Panc1 (cell line): Measurements from ENCODE around the gene YIF1A.

Experiments used
- CTCF ChIP-seq: fragments of 450-650 bp; IDR thresholded peaks from 2 replicates; pipeline ENCODE4 v1.5.1; 2017; ENCODE audit warnings: mild to moderate bottlenecking
- POLR2AphosphoS5 ChIP-seq: IDR thresholded peaks from 2 replicates; pipeline ENCODE4 v1.6.1; 2012; ENCODE audit warnings: mild to moderate bottlenecking, low read depth, low read length, moderate library complexity
- REST ChIP-seq, 2 experiments: IDR thresholded peaks; 2 replicates each; pipeline ENCODE4 v1.6.1; 2011 to 2012; ENCODE audit warnings: low read depth in 2 of 2, control low read depth in 1 of 2, low read length in 1 of 2, mild to moderate bottlenecking in 1 of 2, moderate library complexity in 1 of 2; ENCODE audit not compliant: insufficient read depth in 1 of 2
- SIN3A ChIP-seq: IDR thresholded peaks from 2 replicates; pipeline ENCODE4 v1.6.1; 2012; ENCODE audit warnings: low read depth, mild to moderate bottlenecking, low read length, moderate library complexity, borderline replicate concordance; ENCODE audit not compliant: insufficient read depth

GRCh38 chr11:66327171-66328030, 38.5 kb upstream of the YIF1A start:
- TF ChIP-seq CTCF (no peak), REST (IDR thresholded peaks at IDR 0.05; ENCODE audit: insufficient read depth in 1 of 2, low read depth in 2 of 2, low read length in 1 of 2) (no peak), POLR2AphosphoS5 (no peak), SIN3A (no peak)
